Left renal cortex interstitium (tissue), 4 donors: ENCODE data around the gene TMEM221. TPM values are rescaled to one million over a fixed set of nuclear protein-coding genes. Genes with fewer than 3 reads are reported as not detected.

ENCODE experiments used
- polyA plus RNA-seq, 4 donors: library from polyadenylated mRNA; unstranded; fragments of 120-200 nt; gene quantifications; one replicate each; pipeline ENCODE4 v1.2.1, GENCODE V29; 2013; ENCODE audit not compliant: insufficient read length in 4 of 4

The TMEM221 gene
- polyA plus RNA-seq, 4 donors = 2.4 to 3.9 (median 3.3) TPM

Other genes with a start within 250 kb of the TMEM221 start
- gene USE1, start 233.3 kb downstream of the TMEM221 start, polyA plus RNA-seq = 10 to 100 TPM; 27.1 to 37.3 (median 31.3) TPM
- gene OCEL1, start 222.4 kb downstream of the TMEM221 start, polyA plus RNA-seq = 10 to 100 TPM; 18.6 to 25.7 (median 23.2) TPM
- gene NR2F6, start 202.7 kb downstream of the TMEM221 start, polyA plus RNA-seq = 10 to 100 TPM; 35.1 to 64.1 (median 48.9) TPM
- gene USHBP1, start 183.9 kb downstream of the TMEM221 start, polyA plus RNA-seq = 1 to 10 TPM; 4.8 to 8.0 (median 7.6) TPM
- 100 to 1,000 TPM in 3 of 4 donors, 10 to 100 TPM in 1; 99.9 to 118 (median 108) TPM for gene BABAM1, start 181.2 kb downstream of the TMEM221 start, polyA plus RNA-seq
- 1 to 10 TPM in 2 of 4 donors, under 1 TPM in 2; 0.86 to 2.3 (median 1.3) TPM for gene ANKLE1, start 166.8 kb downstream of the TMEM221 start, polyA plus RNA-seq
- 10 to 100 TPM in 3 of 4 donors, 1 to 10 TPM in 1; 7.8 to 15.5 (median 12.6) TPM for gene ABHD8, start 145.2 kb downstream of the TMEM221 start, polyA plus RNA-seq
- gene MRPL34, start 142.8 kb downstream of the TMEM221 start, polyA plus RNA-seq = 10 to 100 TPM; 48.5 to 77.6 (median 57.3) TPM
- 10 to 100 TPM; 31.3 to 48.7 (median 42.8) TPM for gene DDA1, start 139.1 kb downstream of the TMEM221 start, polyA plus RNA-seq
- 10 to 100 TPM in 3 of 4 donors, 1 to 10 TPM in 1; 8.3 to 21.1 (median 13.1) TPM for gene ANO8, start 113.8 kb downstream of the TMEM221 start, polyA plus RNA-seq
- 10 to 100 TPM; 15.7 to 37.9 (median 24.6) TPM for gene GTPBP3, start 111.1 kb downstream of the TMEM221 start, polyA plus RNA-seq
- 100 to 1,000 TPM; 162 to 238 (median 195) TPM for gene PLVAP, start 71.3 kb downstream of the TMEM221 start, polyA plus RNA-seq
- gene CCDC194, start 54.5 kb downstream of the TMEM221 start, polyA plus RNA-seq = 1 to 10 TPM in 2 of 4 donors, under 1 TPM in 2; 0.83 to 6.2 (median 3.3) TPM
- gene BST2, start 43.0 kb downstream of the TMEM221 start, polyA plus RNA-seq = 100 to 1,000 TPM; 103 to 178 (median 119) TPM
- gene MVB12A, start 28.6 kb downstream of the TMEM221 start, polyA plus RNA-seq = 10 to 100 TPM; 53.2 to 97.6 (median 80.9) TPM
- under 1 TPM in 2 of 4 donors, not detected in 2; 0.26 to 0.28 TPM for gene NXNL1, start 12.3 kb upstream of the TMEM221 start, polyA plus RNA-seq
- gene SLC27A1, start 21.9 kb upstream of the TMEM221 start, polyA plus RNA-seq = 10 to 100 TPM; 10.7 to 24.7 (median 19.1) TPM
- gene PGLS, start 63.0 kb upstream of the TMEM221 start, polyA plus RNA-seq = 100 to 1,000 TPM in 1 of 4 donors, 10 to 100 TPM in 3; 57.6 to 100 (median 81.2) TPM
- 10 to 100 TPM; 44.7 to 64.4 (median 52.7) TPM for gene COLGALT1, start 107.0 kb upstream of the TMEM221 start, polyA plus RNA-seq
- under 1 TPM; 0.16 to 0.38 (median 0.26) TPM for gene UNC13A, start 239.7 kb upstream of the TMEM221 start, polyA plus RNA-seq